PC-3 (cell line): ENCODE data around the gene OCA2. TPM values are rescaled to one million over a fixed set of nuclear protein-coding genes. Genes with fewer than 3 reads are reported as not detected.
A peak's percentile ranks its signal among the peaks of the same experiment; 100 is the strongest.

ENCODE experiments used
- ATAC-seq: fragments of 200-7000 bp; cut with Tn5 transposase; 2 replicates; pipeline ENCODE4 v1.9.1; 2020; ENCODE audit warnings: mild to moderate bottlenecking, moderate library complexity
- BruUV-seq: library from RNA; stranded (reverse); fragments of 400-500 nt; replicated peaks from 2 replicates; lab custom pipeline; 2021; lab: Mats Ljungman, UMichigan
- CTCF ChIA-PET: fragments of 300-600 bp; sonication (Branson Sonifier 250); formaldehyde crosslinking; loops from one replicate; lab custom pipeline; 2022; ENCODE audit warnings: antibody characterized with exemption; lab: Charles Lee
- POLR2A ChIA-PET: fragments of 300-600 bp; sonication (Branson Sonifier 250); formaldehyde crosslinking; loops from one replicate; lab custom pipeline; 2022; ENCODE audit warnings: antibody characterized with exemption; ENCODE audit not compliant: unreplicated experiment; lab: Charles Lee
- DNase-seq: peaks from one replicate; pipeline ENCODE4 v3.0.0-alpha.2; 2015
- H2AFZ ChIP-seq: fragments of 300-600 bp; sonication (generic); 2 replicates; pipeline ENCODE4 v1.6.0; 2016; ENCODE audit warnings: antibody characterized with exemption, low read length
- H3F3A ChIP-seq: fragments of 300-600 bp; sonication (generic); one replicate; pipeline ENCODE4 v1.6.0; 2017; ENCODE audit warnings: antibody characterized with exemption, low read length, control low read depth, mild to moderate bottlenecking; ENCODE audit not compliant: unreplicated experiment
- H3K27ac ChIP-seq: fragments of 300-600 bp; sonication (generic); 2 replicates; pipeline ENCODE4 v1.5.1; 2016; ENCODE audit warnings: mild to moderate bottlenecking, low read length
- H3K27me3 ChIP-seq: fragments of 300-600 bp; sonication (generic); 2 replicates; pipeline ENCODE4 v1.6.1; 2016; ENCODE audit warnings: low read length, mixed read lengths
- H3K36me3 ChIP-seq: fragments of 300-600 bp; sonication (generic); 2 replicates; pipeline ENCODE4 v1.6.1; 2016; ENCODE audit warnings: low read depth, mixed run types, low read length, mixed read lengths
- H3K4me1 ChIP-seq: fragments of 300-600 bp; sonication (generic); 2 replicates; pipeline ENCODE4 v1.5.1; 2016; ENCODE audit warnings: low read length; ENCODE audit not compliant: insufficient read depth
- H3K4me2 ChIP-seq: fragments of 300-600 bp; sonication (generic); 2 replicates; pipeline ENCODE4 v1.6.0; 2016; ENCODE audit warnings: low read length
- H3K4me3 ChIP-seq: fragments of 300-600 bp; sonication (generic); 2 replicates; pipeline ENCODE4 v1.5.1; 2016; ENCODE audit warnings: mild to moderate bottlenecking, low read length, mixed read lengths
- H3K79me2 ChIP-seq: fragments of 300-600 bp; sonication (generic); 2 replicates; pipeline ENCODE4 v1.6.1; 2017; ENCODE audit warnings: low read length, mixed read lengths
- H3K9ac ChIP-seq: fragments of 300-600 bp; sonication (generic); 2 replicates; pipeline ENCODE4 v1.6.0; 2016; ENCODE audit warnings: mild to moderate bottlenecking, low read length
- H3K9me2 ChIP-seq: fragments of 300-600 bp; sonication (generic); replicated peaks from 2 replicates; pipeline ENCODE4 v1.6.1; 2016; ENCODE audit warnings: mixed run types, low read length, mixed read lengths
- H3K9me3 ChIP-seq: fragments of 300-600 bp; sonication (generic); 2 replicates; pipeline ENCODE4 v1.6.1; 2016; ENCODE audit warnings: low read length, mixed read lengths
- H4K20me1 ChIP-seq: fragments of 300-600 bp; sonication (generic); 2 replicates; pipeline ENCODE4 v1.6.1; 2016; ENCODE audit warnings: low read length, mixed read lengths
- CTCF ChIP-seq: fragments of 300-600 bp; sonication (generic); conservative IDR thresholded peaks from 2 replicates; pipeline ENCODE4 v1.5.1; 2017; ENCODE audit warnings: antibody characterized with exemption, low read depth, mild to moderate bottlenecking, low read length
- EZH2 ChIP-seq: fragments of 300-600 bp; sonication (generic); IDR thresholded peaks from one replicate; pipeline ENCODE4 v1.6.1; 2017; ENCODE audit warnings: antibody characterized with exemption, mild to moderate bottlenecking, low read length; ENCODE audit not compliant: unreplicated experiment
- EZH2phosphoT487 ChIP-seq: fragments of 300-600 bp; sonication (generic); IDR thresholded peaks from 2 replicates; pipeline ENCODE4 v1.6.1; 2018; ENCODE audit warnings: mild to moderate bottlenecking, antibody characterized with exemption, low read length, borderline replicate concordance
- intact Hi-C: fragments of 100-400 bp; cut with micrococcal nuclease; formaldehyde crosslinking; loops from 2 replicates; pipeline ENCODE4 v1.9.0; 2023
- total RNA-seq: library from RNA; depleted of rRNA; stranded (reverse); fragments of >200 nt; gene quantifications from 2 replicates; pipeline ENCODE4 v1.2.3, GENCODE V29; 2014

OCA2 gene
- total RNA-seq, 1 experiment from 2014 or later = not detected

- no peak overlapping the region for H3K4me2 ChIP-seq
- H3K9ac ChIP-seq = no peak overlapping the region
- H2AFZ ChIP-seq = no peak overlapping the region
- no peak for TF ChIP-seq CTCF
- TF ChIP-seq EZH2 = no peak
- TF ChIP-seq EZH2phosphoT487 = no peak
- no peak overlapping the region for H3K27ac ChIP-seq
- H3K9me2 ChIP-seq = no peaks in the 10 kb centered on the region
- ChIA-PET CTCF (no interaction called here), POLR2A (no interaction called here)
- no peak overlapping the region for H3K4me3 ChIP-seq
- no peak for DNase-seq
- no TSS peak for BruUV-seq
- H3K27me3 ChIP-seq = no peaks in the 10 kb centered on the region
- H3K4me1 ChIP-seq = no peaks in the 10 kb centered on the region
- H3K9me3 ChIP-seq = no peaks in the 10 kb centered on the region
- H3K36me3 ChIP-seq = no peaks in the 10 kb centered on the region
- intact Hi-C loops = no loop called here
- H4K20me1 ChIP-seq = no peaks in the 10 kb centered on the region
- H3K79me2 ChIP-seq = no peaks in the 10 kb centered on the region
- no peak for ATAC-seq
- H3F3A ChIP-seq = no peaks in the 10 kb centered on the region
Measured at GRCh38 chr15:28022181-28022580, 76.9 kb downstream of the OCA2 start.

- Histone ChIP-seq H3K27me3 (no peaks in the 10 kb centered on the region), H3K9me2 (no peaks in the 10 kb centered on the region), H3K4me2 (no peak overlapping the region), H3K4me1 (no peaks in the 10 kb centered on the region), H2AFZ (no peak overlapping the region), H3K36me3 (no peaks in the 10 kb centered on the region), H3K9me3 (no peaks in the 10 kb centered on the region), H3K4me3 (no peak overlapping the region), H3K9ac (no peak overlapping the region), H3F3A (no peaks in the 10 kb centered on the region), H3K79me2 (no peaks in the 10 kb centered on the region), H3K27ac (no peak overlapping the region), H4K20me1 (no peaks in the 10 kb centered on the region)
- no peak for TF ChIP-seq EZH2phosphoT487
- TF ChIP-seq CTCF = peak; percentile 61
- no peak for TF ChIP-seq EZH2
- peak; percentile 69 for DNase-seq
- ChIA-PET POLR2A (no interaction called here), CTCF (no interaction called here)
- no TSS peak for BruUV-seq
- intact Hi-C loops = no loop called here
- no peak for ATAC-seq
Measured at GRCh38 chr15:28021281-28022039, 77.7 kb downstream of the OCA2 start.

- H3K79me2 ChIP-seq = no peaks in the 10 kb centered on the region
- ATAC-seq = no peak
- no peak overlapping the region for H2AFZ ChIP-seq
- BruUV-seq = no TSS peak
- H3K4me1 ChIP-seq = no peaks in the 10 kb centered on the region
- no peaks in the 10 kb centered on the region for H3K9me2 ChIP-seq
- intact Hi-C loops = no loop called here
- H3K4me2 ChIP-seq = no peak overlapping the region
- no peaks in the 10 kb centered on the region for H3K9me3 ChIP-seq
- no peak overlapping the region for H3K27ac ChIP-seq
- H4K20me1 ChIP-seq = no peaks in the 10 kb centered on the region
- DNase-seq = no peak
- H3K27me3 ChIP-seq = no peaks in the 10 kb centered on the region
- H3K4me3 ChIP-seq = no peak overlapping the region
- TF ChIP-seq CTCF = no peak
- no peak for TF ChIP-seq EZH2
- TF ChIP-seq EZH2phosphoT487 = no peak
- no peaks in the 10 kb centered on the region for H3K36me3 ChIP-seq
- H3F3A ChIP-seq = no peaks in the 10 kb centered on the region
- ChIA-PET CTCF (no interaction called here), POLR2A (no interaction called here)
- H3K9ac ChIP-seq = no peak overlapping the region
Measured at GRCh38 chr15:28020644-28021043, 78.5 kb downstream of the OCA2 start.
